ENCODE measurements around the gene EDRF1. TPM values are rescaled to one million over a fixed set of nuclear protein-coding genes. Genes with fewer than 3 reads are reported as not detected.
A peak's percentile ranks its signal among the peaks of the same experiment; 100 is the strongest.

The EDRF1 gene
- total and polyA plus RNA-seq, 2 of the 13 experiments (the other 11 are each of a cell fraction or from before 2014, with no cell fraction given): 16.9 to 26.7 TPM

DNA sequence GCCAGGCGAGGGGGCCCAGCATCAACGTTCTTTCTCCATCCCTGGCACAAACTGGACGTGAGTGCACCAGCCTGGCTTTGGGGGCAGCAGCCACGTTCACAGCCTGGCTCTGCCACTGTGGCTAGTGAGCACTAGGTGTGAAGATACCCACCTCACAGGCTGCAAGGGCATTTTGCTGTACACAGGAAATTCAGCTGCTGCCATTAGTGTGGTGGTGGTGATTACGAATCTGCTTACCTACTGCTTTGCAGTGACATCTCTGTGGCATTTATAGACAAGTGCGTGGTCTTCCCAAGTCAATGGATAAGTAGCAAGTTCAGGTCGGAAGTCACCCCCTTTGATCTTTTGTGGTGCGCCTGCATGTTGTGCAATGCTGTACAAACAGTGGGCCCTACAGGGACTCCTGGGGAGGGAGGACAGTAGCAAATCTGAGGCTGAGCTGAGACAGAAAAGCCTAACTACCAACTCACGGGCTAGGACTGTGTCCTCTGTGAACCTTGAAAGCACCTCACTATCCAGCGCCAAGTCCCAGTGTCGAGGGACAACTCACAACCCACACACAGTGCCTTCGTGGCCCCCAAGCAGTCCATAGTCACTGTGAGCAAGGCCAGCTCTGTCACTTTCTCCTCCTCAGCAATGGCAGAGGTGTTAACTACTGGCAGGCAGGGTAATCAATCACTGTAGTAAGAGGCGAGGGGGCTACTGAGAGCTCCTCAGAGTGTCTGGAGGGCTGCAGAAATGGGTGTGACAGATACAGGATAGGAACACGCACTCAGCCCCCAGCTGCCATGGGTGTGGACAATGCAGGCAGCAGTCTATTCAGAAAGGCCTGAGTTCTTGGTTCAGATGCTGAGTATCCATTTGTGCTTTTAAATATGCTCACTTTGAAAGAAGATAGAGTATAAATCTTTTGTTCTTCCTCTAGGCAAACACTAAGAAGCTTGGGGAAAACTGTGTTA lies 73.1 kb downstream of the EDRF1 start (continued):
- TF ChIP-seq, protein P1, sequence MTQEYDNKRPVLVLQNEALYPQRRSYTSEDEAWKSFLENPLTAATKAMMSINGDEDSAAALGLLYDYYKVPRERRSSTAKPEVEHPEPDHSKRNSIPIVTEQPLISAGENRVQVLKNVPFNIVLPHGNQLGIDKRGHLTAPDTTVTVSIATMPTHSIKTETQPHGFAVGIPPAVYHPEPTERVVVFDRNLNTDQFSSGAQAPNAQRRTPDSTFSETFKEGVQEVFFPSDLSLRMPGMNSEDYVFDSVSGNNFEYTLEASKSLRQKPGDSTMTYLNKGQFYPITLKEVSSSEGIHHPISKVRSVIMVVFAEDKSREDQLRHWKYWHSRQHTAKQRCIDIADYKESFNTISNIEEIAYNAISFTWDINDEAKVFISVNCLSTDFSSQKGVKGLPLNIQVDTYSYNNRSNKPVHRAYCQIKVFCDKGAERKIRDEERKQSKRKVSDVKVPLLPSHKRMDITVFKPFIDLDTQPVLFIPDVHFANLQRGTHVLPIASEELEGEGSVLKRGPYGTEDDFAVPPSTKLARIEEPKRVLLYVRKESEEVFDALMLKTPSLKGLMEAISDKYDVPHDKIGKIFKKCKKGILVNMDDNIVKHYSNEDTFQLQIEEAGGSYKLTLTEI (CRISPR knock-in tag; conservative IDR thresholded peaks at IDR 0.05): no peak
- TF ChIP-seq, protein P2, sequence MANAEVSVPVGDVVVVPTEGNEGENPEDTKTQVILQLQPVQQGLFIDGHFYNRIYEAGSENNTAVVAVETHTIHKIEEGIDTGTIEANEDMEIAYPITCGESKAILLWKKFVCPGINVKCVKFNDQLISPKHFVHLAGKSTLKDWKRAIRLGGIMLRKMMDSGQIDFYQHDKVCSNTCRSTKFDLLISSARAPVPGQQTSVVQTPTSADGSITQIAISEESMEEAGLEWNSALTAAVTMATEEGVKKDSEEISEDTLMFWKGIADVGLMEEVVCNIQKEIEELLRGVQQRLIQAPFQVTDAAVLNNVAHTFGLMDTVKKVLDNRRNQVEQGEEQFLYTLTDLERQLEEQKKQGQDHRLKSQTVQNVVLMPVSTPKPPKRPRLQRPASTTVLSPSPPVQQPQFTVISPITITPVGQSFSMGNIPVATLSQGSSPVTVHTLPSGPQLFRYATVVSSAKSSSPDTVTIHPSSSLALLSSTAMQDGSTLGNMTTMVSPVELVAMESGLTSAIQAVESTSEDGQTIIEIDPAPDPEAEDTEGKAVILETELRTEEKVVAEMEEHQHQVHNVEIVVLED (CRISPR knock-in tag; IDR thresholded peaks at IDR 0.05; ENCODE audit: borderline replicate concordance): peak; percentile 32; the same call in 1 of the 2 replicates
- TF ChIP-seq JDP2 (CRISPR knock-in tag; IDR thresholded peaks at IDR 0.05; ENCODE audit: borderline replicate concordance) (no peak), SP5 (CRISPR knock-in tag; IDR thresholded peaks at IDR 0.05; ENCODE audit: borderline replicate concordance, low read depth) (peak; percentile 66; the same call in 1 of the 2 replicates), RAD21 (CRISPR knock-in tag; IDR thresholded peaks at IDR 0.05) (no peak), GATAD2A (CRISPR knock-in tag; IDR thresholded peaks at IDR 0.05) (peak; percentile 98), ZNF24 (IDR thresholded peaks at IDR 0.05) (no peak), MAFG (CRISPR knock-in tag; IDR thresholded peaks at IDR 0.05) (no peak), U2AF1 (optimal IDR thresholded peaks at IDR 0.05; ENCODE audit: low read depth, low read length) (no peak), MTA3 (CRISPR knock-in tag; IDR thresholded peaks at IDR 0.05) (no peak), KDM5B (CRISPR knock-in tag; IDR thresholded peaks at IDR 0.05; ENCODE audit: borderline replicate concordance) (no peak; the same call in 1 of the 2 replicates), PAWR (CRISPR knock-in tag; IDR thresholded peaks at IDR 0.05; ENCODE audit: borderline replicate concordance) (no peak), ZMYM3 (CRISPR knock-in tag; IDR thresholded peaks at IDR 0.05) (peak; percentile 82), TEAD2 (CRISPR knock-in tag; IDR thresholded peaks at IDR 0.05) (no peak)
- TF ChIP-seq, protein P3, sequence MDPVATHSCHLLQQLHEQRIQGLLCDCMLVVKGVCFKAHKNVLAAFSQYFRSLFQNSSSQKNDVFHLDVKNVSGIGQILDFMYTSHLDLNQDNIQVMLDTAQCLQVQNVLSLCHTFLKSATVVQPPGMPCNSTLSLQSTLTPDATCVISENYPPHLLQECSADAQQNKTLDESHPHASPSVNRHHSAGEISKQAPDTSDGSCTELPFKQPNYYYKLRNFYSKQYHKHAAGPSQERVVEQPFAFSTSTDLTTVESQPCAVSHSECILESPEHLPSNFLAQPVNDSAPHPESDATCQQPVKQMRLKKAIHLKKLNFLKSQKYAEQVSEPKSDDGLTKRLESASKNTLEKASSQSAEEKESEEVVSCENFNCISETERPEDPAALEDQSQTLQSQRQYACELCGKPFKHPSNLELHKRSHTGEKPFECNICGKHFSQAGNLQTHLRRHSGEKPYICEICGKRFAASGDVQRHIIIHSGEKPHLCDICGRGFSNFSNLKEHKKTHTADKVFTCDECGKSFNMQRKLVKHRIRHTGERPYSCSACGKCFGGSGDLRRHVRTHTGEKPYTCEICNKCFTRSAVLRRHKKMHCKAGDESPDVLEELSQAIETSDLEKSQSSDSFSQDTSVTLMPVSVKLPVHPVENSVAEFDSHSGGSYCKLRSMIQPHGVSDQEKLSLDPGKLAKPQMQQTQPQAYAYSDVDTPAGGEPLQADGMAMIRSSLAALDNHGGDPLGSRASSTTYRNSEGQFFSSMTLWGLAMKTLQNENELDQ (CRISPR knock-in tag; IDR thresholded peaks at IDR 0.05; ENCODE audit: borderline replicate concordance): no peak
- TF ChIP-seq, protein P4, sequence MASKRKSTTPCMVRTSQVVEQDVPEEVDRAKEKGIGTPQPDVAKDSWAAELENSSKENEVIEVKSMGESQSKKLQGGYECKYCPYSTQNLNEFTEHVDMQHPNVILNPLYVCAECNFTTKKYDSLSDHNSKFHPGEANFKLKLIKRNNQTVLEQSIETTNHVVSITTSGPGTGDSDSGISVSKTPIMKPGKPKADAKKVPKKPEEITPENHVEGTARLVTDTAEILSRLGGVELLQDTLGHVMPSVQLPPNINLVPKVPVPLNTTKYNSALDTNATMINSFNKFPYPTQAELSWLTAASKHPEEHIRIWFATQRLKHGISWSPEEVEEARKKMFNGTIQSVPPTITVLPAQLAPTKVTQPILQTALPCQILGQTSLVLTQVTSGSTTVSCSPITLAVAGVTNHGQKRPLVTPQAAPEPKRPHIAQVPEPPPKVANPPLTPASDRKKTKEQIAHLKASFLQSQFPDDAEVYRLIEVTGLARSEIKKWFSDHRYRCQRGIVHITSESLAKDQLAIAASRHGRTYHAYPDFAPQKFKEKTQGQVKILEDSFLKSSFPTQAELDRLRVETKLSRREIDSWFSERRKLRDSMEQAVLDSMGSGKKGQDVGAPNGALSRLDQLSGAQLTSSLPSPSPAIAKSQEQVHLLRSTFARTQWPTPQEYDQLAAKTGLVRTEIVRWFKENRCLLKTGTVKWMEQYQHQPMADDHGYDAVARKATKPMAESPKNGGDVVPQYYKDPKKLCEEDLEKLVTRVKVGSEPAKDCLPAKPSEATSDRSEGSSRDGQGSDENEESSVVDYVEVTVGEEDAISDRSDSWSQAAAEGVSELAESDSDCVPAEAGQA (IDR thresholded peaks at IDR 0.05; ENCODE audit: low read depth): no peak
- TF ChIP-seq, protein P4 (CRISPR knock-in tag; IDR thresholded peaks at IDR 0.05; ENCODE audit: borderline replicate concordance): no peak

All from HepG2 (cell line).